Stimulated activated CD4-positive, alpha-beta T cell treated with anti-CD3 and anti-CD28 coated beads, Interleukin-1b, Interleukin-23, amount 100 ng/mL, for 24 hours (primary cell): Measurements from ENCODE around the gene PRSS3.
A peak's percentile ranks its signal among the peaks of the same experiment; 100 is the strongest.
"Not testable (repeated sequence)": the region's sequence is repeated elsewhere in the genome, so short reads cannot be mapped to it uniquely, and the experiment has no call there.

Source experiments
- DNase-seq, 4 experiments: peaks; one replicate each; pipeline ENCODE4 v3.0.0-alpha.2; 2020; ENCODE audit warnings: low read depth in 4 of 4, low spot score in 1 of 4

The PRSS3 gene

DNA sequence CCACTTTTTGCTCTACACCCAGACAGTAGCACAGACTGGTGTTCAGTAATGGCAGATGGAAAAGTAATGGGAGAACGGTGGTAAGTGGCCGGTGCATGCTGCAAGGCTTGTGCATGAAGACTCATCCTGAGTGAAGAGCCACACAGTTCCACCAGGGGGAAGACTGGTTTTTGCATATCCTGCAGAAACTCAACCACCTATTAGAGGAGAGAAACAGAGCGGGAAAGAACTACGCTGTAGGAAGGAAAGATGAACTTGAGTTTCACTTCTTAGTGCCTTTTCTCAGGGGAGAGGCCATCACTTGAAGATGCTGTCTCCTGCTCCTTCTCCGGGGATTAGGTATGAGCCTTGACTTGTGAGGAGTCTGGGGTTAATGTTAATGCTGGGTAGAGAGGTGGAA, 9.4 kb upstream of the PRSS3 start:
- DNase-seq = no peak

DNA sequence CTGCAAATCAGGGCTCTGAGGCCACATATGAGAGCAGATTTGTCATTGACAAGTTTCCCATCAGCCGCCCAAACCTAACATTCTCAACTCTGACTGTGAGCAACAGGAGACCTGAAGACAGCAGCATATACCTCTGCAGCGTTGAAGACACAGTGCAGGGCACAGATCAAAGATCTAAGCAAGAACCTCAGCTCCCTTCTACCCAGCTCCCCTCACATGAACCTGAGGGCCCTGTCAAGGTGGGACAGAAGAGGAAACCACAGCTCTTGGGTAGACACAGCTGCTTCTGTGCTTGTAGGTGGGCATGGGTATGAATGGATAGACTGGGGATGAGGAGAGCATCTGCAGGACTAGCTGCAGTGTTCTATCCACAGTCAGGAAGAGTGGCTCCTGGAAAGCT, 8.7 kb upstream of the PRSS3 start:
- no peak for DNase-seq

DNA sequence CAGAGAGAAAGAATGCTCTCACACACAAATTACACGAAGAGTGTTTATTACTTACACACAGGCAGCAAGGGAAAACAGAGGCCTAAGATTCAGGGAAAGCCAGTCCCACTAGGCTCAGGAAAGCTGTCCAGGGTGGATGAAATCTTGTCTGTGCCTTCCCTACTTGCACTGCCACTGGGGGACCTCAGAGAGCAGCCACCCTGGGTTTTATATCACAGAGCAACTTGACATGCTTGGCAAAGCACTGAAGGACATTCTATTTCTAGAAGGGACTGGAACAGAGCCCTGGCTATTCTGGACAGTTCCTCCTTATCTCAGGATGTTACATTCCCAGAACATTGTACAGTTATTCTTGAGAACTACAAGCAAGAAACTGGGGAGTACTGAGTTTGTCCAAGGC, 7.5 kb upstream of the PRSS3 start:
- no peak for DNase-seq

DNA sequence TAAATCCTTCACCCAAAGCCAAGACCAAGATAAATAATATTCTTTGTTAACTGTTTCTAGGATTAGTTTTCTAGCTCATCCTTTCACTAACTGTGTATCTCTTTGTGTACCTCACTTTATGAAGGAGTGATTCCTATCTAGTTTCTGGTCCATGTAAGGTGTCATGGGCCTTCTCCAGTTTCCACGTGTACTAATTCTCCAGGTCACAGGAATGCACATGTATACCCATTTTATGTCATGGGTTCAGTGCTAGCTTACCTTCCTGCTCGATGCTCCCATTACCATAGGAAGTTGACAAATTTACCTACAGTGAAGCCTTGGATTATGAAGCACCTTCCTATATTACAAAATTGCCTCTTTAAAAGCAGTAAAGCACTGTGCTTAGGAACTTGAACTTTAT, 5.9 kb upstream of the PRSS3 start:
- DNase-seq = not testable (repeated sequence)

DNA sequence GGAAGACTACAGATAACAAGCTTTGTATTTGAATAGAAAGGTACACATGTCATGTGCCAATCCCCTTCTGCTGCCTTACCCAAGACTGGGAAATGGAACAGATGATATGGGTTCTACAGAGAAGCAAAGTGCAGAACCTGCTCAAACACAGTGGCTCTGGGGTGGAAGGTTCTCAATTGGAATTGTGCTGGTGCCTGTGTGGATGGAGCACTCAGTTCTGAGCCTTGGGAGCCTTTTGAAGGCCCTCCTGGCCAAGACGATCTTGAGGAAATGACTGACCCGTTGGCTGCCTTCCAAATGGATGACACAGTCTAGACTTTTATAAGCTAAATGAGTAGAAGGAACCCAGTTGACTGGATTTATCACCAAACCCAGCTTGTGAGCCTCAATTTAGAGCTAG, 4.2 kb upstream of the PRSS3 start:
- DNase-seq = no peak

DNA sequence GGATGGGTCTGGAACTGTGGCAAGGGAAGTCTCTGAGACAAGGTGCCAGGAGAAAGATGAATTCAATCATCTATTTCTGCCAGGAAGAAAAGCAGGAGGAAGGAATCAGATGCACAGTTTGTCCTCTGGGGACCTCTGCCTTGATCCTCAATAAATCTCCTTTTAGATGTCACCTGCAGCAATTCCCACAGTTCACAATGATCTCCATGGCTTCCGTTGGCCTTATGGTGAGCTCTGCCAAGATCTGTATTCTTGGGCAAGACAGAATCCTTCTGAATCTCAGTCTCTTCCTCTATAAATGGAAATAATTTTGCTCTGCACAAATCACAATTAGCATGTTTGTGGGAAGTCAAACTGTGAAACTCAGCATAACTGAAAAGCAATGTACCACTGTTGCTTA, 1.9 kb upstream of the PRSS3 start:
- not testable (repeated sequence) for DNase-seq

DNA sequence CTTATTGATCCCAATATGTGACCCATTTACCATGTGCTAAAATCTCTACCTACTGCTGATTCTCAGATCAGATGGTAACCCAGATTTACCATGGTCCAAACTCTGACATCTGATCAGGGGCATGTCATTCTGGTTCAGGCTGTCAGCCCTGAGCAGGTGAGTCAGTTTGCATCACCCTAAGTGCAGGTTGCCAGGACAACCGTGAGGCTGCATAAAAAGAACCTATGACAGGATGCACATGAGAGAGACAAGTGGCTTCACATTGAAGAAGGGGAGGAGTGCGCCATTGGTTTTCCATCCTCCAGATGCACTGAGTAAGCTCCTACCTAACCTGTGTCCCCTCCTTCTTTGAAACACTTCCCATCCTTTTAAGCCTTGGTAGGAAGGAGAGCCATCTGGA, 801 bp upstream of the PRSS3 start:
- no peak for DNase-seq

DNA sequence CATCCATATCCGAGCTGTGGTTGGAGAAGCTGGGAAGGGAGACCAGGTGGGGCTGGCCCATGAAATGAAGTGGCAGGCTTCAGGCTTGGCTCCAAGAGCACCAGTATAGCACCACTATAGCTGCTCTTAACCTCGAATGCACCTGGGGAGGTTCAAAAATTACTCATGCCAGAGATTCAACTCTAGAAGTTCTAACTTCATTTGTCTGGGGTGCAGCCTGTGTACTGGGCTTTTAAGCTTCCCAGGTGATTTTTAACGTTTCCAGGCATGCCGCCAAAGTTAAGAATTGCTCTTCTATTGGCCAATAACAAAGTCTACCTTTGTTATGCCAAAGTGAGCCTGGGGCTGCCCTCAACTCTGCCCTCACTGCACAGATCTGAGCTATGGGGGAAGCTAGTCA, 458 bp downstream of the PRSS3 start:
- no peak for DNase-seq

DNA sequence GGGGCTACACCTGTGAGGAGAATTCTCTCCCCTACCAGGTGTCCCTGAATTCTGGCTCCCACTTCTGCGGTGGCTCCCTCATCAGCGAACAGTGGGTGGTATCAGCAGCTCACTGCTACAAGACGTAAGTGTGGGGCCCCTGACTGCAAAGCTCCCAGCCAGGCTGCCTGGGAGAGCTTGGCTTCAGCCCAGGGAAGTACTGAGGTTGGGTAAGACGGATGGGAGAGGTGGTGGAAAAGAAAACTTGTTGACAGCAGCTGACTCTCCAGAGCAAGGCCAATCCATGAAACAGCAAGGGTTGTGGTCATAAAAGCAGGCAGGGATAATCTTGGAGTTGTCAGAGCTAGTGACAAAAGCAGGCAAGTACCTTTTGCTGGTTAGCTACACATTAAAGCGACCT, 1.3 kb downstream of the PRSS3 start:
- not testable (repeated sequence) for DNase-seq

DNA sequence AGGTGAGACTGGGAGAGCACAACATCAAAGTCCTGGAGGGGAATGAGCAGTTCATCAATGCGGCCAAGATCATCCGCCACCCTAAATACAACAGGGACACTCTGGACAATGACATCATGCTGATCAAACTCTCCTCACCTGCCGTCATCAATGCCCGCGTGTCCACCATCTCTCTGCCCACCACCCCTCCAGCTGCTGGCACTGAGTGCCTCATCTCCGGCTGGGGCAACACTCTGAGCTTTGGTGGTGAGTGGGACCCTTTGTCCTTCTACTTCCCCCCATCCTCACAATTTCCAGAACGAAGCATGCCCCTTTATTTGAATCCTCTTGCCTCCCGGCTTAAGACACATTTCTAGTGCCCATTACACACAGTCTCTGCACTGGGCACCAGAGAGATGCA, 2.5 kb downstream of the PRSS3 start:
- no peak for DNase-seq

DNA sequence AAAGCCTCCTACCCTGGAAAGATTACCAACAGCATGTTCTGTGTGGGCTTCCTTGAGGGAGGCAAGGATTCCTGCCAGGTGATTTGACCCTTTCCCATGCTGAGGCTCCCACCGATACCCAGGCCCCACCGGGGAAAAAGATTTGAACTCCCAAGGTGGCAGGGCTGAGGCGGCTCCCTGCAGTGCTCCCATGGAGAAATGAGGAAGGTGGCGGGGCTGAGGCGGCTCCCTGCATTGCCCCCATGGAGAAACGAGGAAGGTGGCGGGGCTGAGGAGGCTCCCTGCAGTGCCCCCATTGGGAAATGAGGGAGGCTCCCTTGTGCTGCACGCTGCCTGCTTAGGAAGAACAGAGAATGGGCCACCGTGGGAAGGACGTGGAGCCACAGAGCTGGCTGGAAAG, 3.2 kb downstream of the PRSS3 start:
- DNase-seq = no peak

DNA sequence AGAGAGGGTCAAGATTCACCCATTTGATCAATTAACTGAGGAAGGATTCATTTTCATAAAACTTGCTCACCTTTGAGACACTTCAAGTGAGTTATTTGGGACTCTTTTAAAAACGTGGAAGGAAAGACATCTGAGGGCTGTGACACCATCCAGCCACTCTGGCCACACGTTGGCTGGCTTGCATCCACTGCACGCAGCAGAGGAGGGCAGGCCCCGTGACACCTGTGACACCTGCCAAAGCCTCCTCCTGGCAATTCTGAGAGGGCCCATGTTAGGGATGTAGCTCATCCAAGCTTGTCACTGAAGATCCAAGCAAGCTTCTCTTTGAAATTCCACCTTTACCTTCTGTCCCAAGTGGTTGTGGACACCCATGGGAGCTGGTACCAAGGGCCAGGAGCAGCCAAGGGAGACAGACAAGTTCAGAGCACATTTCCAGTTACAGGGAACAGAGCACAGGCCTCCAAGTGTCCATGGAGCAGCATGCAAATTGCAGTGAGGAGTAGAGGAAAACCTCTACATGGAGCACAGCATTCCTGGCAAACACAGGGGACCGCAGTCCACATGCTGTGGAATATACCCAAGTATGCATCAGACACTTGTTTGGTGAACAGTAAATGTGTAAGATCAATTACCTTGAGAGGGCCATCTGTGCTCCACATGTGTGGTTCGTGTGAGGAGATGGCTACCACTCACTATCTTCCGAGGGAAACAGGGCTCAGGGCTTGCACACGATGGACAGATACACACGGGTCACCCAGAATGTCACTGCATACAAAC, 4.8 kb downstream of the PRSS3 start:
- no peak for DNase-seq

DNA sequence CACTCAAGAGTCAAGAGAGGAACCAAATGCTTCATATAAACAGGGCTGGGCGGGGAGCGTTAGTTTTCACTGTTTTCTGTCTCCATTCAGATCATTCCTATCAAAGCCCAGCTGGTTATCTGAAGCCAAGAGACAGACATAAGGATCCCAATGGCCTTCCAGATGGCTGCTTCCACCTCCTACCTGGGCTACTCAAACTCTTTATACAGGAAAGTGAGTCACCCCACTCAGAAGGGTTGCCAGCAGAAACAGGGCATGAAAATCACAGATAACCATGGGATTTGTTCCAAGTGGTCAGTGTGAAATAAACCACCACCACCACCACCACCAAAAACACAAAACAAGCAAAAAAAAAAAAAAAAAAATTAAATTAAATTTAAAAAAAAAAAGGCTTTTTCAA, 5.5 kb downstream of the PRSS3 start:
- DNase-seq = no peak

DNA sequence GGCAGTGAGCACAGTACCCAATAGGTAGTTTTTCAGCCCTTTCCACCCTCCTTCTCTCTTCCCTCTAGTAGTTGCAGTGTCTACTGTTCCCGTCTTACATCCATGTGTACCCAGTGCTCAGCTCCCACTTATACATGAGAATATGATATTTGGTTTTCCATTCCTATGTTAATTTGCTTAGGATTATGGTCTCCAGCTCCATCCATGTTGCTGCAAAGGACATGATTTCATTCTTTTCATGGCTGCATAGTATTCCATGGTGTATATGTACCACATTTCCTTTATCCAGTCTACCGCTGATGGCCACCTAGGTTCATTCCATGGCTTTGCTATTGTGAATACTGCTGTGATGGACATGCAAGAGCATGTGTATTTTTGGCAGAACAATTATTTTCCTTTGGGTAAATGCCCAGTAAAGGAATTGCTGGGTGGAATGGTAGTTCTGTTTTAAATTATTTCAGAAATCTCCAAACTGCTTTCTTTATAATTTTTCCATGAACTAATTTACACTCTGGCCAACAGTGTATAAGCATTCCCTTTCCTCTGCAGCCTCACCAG, 6.7 kb downstream of the PRSS3 start:
- not testable (repeated sequence) for DNase-seq

DNA sequence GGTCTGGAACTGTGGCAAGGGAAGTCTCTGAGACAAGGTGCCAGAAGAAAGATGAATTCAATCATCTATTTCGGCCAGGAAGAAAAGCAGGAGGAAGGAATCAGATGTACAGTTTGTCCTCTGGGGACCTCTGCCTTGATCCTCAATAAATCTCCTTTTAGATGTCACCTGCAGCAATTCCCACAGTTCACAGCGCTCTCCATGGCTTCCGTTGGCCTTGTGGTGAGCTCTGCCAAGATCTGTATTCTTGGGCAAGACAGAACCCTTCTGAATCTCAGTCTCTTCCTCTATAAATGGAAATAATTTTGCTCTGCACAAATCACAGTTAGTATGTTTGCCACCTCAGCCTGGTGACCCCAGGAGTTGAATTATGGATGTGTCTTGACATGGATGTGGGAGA, 8.8 kb downstream of the PRSS3 start:
- not testable (repeated sequence) for DNase-seq

DNA sequence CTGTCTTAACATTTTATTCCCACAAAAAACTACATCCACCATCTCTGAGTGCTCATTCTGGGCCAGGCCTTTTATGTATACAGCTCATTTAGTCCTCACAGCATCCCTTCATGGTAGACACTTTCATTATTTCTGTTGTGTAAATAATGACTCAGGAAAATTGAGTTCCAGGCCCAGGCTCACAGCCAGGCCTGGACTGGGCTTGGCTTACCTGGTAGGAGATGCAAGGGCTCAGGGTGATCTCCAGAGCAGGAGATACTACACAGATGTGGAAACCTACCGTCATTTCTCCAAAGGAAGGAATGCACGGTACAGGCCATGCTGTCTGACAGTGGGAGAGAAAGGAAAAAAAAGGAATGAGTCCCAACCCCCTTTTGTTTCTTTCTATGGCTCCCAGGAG, 11.8 kb downstream of the PRSS3 start:
- not testable (repeated sequence) for DNase-seq

DNA sequence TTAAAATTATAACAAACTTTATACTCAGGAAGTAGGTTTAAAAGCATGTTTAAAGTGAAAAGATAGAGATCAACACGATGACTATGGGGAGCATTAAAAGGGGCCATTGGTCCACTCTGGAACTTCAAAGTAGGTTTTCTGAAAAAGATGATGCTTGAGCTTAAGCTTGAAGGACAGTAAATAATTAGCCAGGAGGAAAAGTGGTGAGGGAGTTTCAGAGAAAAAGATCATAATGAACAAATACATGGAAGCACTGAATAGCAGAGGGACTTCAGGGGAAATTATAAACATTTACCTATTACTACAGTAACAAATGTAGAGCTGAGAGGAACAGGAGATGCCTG, 13.6 kb downstream of the PRSS3 start:
- not testable (repeated sequence) for DNase-seq

DNA sequence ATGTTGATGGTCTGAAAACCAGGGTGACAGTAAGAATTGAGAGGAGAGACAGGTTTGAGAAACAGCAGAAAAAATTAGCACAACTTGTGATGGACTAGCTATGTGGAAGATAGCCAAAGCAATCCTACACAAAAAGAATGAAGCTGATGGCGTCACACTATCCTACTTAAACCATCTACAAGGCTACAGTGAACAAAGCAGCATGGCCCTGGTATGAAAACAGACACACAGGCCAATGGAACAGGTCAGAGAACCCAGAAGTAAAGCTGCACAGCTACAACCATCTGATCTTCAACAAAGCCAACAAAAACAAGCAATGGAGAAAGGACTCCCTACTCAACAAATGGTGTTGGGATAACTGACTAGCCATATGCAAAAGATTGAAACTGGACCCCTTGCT, 14.1 kb downstream of the PRSS3 start:
- no peak for DNase-seq

DNA sequence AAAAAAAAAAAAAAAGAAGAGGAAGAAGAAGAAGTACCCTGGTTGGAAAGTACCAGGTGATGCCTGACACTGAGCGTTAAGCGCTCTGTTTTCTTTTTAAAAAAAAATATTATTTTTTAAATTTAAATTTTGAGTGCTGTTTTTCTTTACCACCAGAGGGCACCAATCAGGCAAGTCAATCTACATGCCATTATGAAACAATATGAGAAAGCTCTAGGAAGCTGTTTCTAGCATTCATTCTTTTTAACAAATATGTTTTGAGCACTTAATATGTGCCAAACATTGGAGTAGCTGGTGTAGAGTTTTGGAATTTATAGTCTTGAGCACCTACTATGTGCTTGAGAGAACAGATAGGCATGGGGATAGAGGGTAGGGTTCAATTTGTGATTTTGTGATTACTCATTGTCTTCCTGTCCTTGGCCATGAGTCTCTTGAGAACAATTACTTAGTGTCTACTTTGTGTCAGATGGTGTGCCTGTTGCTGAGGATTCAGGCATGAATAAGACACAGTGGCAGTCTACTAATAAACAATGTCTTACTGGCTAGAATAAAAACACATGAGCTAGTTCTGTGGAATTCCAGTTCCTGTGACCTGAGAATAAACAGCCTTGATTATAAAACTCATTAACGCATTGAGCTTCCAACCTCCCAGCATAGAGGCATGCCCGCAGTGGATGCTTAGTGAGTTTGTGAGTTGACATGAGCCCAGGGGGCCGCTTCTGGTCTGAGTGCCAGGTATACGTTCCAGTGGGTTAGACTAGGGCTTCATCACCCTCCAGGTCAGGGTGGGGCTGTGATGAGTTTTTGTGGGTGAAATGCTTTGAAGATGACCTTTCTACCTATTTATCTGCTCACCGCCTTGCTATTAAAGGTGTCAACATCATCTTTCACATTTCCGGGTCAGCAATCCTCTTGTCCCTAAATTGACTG, 18.6 kb downstream of the PRSS3 start:
- DNase-seq = no peak

DNA sequence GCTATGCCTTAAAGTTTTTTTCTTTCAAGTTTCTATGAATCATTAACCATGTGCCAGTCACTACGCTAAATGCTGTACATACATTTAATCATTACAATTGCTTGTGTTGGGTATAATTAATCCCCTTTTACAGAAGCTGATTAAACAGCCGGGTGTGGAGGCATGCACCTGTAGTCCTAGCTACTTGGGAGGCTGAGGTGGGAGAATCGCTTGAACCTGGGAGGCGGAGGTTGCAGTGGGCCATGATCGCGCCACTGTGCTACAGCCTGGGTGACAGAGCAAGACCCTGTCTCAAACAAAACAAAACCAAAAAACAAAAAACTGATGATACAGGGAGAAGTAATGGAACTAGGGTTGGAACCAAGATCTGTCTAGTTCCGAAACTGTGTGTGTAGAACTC, 20.4 kb downstream of the PRSS3 start:
- DNase-seq = no peak

DNA sequence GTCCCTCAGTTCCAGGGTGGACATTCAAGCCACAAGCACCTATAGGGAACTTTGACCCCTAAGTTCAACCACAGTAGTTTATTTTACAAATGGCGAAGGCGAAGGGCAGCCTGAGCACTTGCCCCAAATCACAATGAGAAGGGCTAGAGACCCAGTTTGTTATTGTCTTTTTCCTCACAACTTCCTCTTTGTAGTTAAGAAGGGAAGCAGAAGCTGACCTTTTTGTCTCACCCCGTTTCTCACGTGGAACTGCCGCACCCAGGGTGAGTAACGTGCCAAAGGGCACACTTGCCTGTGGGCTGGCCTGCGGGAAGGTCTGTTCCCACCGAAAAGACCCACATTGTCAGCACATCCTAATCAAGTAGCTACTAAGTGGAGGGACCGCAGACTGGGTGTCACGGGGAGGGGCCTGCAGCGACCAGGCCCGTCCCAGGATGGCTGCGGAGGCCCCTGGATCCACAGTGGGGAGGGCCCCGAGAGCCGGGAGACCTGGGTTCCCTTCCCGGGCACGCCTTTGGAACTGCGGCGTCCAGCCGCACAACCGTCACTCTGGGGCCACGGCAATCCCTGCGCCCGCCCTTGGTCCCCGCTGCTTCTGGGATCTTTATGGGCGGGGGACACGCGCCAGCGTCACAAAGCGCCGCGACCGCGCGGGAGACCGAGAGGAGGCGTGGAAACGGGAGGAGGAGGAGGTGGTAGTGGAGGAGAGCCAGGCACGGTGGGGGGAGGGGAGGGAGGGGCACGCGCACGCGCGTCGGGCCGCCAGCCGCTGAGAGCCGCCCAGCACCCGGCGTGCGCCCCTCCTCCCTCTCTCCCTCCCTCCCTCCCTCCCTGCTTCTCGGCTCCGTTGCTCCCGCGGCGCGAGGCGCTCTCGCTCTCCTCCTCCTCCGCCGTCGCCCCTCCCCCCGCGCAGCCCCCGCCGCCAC, 21.2 kb downstream of the PRSS3 start, which contains the start of gene UBE2R2:
Gene UBE2R2 (plus strand): TSS at position 834 of the 926 bp plus-strand sequence. CDS start 598 bp downstream, outside the sequence.
- DNase-seq = peak; percentile 79 to 93 (median 88)
